Measurements from ENCODE around the gene VEZT. TPM values are rescaled to one million over a fixed set of nuclear protein-coding genes. Genes with fewer than 3 reads are reported as not detected.

The VEZT gene
- total RNA-seq, 4 donors from 2014 or later, result 27.7 to 82.0 (median 45.3) TPM

- intact Hi-C loops (cut with DNase I), result no loop called here
- H3K4me1 ChIP-seq, result peaks cover 0 to 37% (median 11%) of the 10 kb centered on the region in 3 donors
- no peaks in the 10 kb centered on the region for H3K9me3 ChIP-seq
- no peak for TF ChIP-seq POLR2A (IDR thresholded peaks at IDR 0.05)
- TF ChIP-seq CTCF (IDR thresholded peaks at IDR 0.05), result no peak
- no peak for DNase-seq
- H3K36me3 ChIP-seq, result peaks cover 0 to 7% (median 0%) of the 10 kb centered on the region in 3 donors
- H3K27me3 ChIP-seq, result no peaks in the 10 kb centered on the region
- H3K4me3 ChIP-seq, result no peak overlapping the region
- peak overlapping the region in 2 of 4 donors; percentile 2 to 33 for H3K27ac ChIP-seq
- WGBS, 2 donors, result 91 to 93% methylated on average over 2 of the region's 2 CpGs
Measured at GRCh38 chr12:95177201-95177768, 40.3 kb upstream of the VEZT start.

GRCh38 chr12:95178136-95178535, 39.5 kb upstream of the VEZT start:
- H3K4me1 ChIP-seq, result peaks cover 0 to 37% (median 9%) of the 10 kb centered on the region in 3 donors
- no peak for DNase-seq
- H3K27ac ChIP-seq, result peak overlapping the region in 1 of 4 donors; percentile 8
- H3K36me3 ChIP-seq, result no peaks in the 10 kb centered on the region
- TF ChIP-seq CTCF (IDR thresholded peaks at IDR 0.05) (no peak), POLR2A (IDR thresholded peaks at IDR 0.05) (no peak)
- 67 to 71% methylated on average over 4 of the region's 4 CpGs for WGBS, 2 donors
- H3K9me3 ChIP-seq, result no peaks in the 10 kb centered on the region
- H3K27me3 ChIP-seq, result no peaks in the 10 kb centered on the region
- intact Hi-C loops (cut with DNase I), result no loop called here
- no peak overlapping the region for H3K4me3 ChIP-seq

- TF ChIP-seq POLR2A (IDR thresholded peaks at IDR 0.05), result no peak
- no peak for TF ChIP-seq CTCF (IDR thresholded peaks at IDR 0.05)
- Histone ChIP-seq H3K9me3 (no peaks in the 10 kb centered on the region), H3K4me1 (peaks cover 0 to 31% (median under 1%) of the 10 kb centered on the region in 3 donors), H3K4me3 (no peak overlapping the region), H3K36me3 (no peaks in the 10 kb centered on the region), H3K27me3 (no peaks in the 10 kb centered on the region), H3K27ac (no peak overlapping the region)
- 59 to 69% methylated on average over 3 to 4 of the region's 5 CpGs for WGBS, 2 donors
- intact Hi-C loops (cut with DNase I), result no loop called here
- DNase-seq, result no peak
Measured at GRCh38 chr12:95179011-95179410, 38.6 kb upstream of the VEZT start.

- no peak for TF ChIP-seq POLR2A (IDR thresholded peaks at IDR 0.05)
- no peak for TF ChIP-seq CTCF (IDR thresholded peaks at IDR 0.05)
- H3K4me3 ChIP-seq, result no peak overlapping the region
- peaks cover 0 to 14% (median 0%) of the 10 kb centered on the region in 3 donors for H3K36me3 ChIP-seq
- intact Hi-C loops (cut with DNase I), result no loop called here
- no peaks in the 10 kb centered on the region for H3K27me3 ChIP-seq
- H3K9me3 ChIP-seq, result no peaks in the 10 kb centered on the region
- peaks cover 0 to 26% (median 0%) of the 10 kb centered on the region in 3 donors for H3K4me1 ChIP-seq
- no peak for DNase-seq
- no peak overlapping the region for H3K27ac ChIP-seq
- 80 to 85% methylated on average over 2 of the region's 2 CpGs for WGBS, 2 donors
Measured at GRCh38 chr12:95181103-95181502, 36.5 kb upstream of the VEZT start.

GRCh38 chr12:95182868-95183415, 34.7 kb upstream of the VEZT start:
- no peak overlapping the region for H3K4me3 ChIP-seq

More at GRCh38 chr12:95182868-95183415, 34.7 kb upstream of the VEZT start:
- no peak for DNase-seq
- peaks cover 0 to 16% (median 0%) of the 10 kb centered on the region in 3 donors for H3K4me1 ChIP-seq
- H3K27me3 ChIP-seq, result no peaks in the 10 kb centered on the region
- intact Hi-C loops (cut with DNase I), result no loop called here
- no peak for TF ChIP-seq POLR2A (IDR thresholded peaks at IDR 0.05)
- TF ChIP-seq CTCF (IDR thresholded peaks at IDR 0.05), result no peak
- H3K9me3 ChIP-seq, result no peaks in the 10 kb centered on the region
- peak overlapping the region; percentile 11 to 46 (median 31) for H3K27ac ChIP-seq
- 42 to 63% methylated on average over 3 to 5 of the region's 5 CpGs for WGBS, 2 donors
- peaks cover 0 to 14% (median 0%) of the 10 kb centered on the region in 3 donors for H3K36me3 ChIP-seq
